ENCODE data around the gene PVRIG. TPM values are rescaled to one million over a fixed set of nuclear protein-coding genes. Genes with fewer than 3 reads are reported as not detected.
"Not testable (repeated sequence)": the region's sequence is repeated elsewhere in the genome, so short reads cannot be mapped to it uniquely, and the experiment has no call there.

The PVRIG gene
- total RNA-seq, 1 experiment from 2014 or later = 1.1 TPM

- H3K27ac ChIP-seq; BruUV-seq (replicated peaks); intact Hi-C loops (cut with micrococcal nuclease; ENCODE audit: unreplicated experiment); H3K27me3 ChIP-seq (ENCODE audit: insufficient read depth, low read depth); DNase-seq; H3K9me3 ChIP-seq (ENCODE audit: insufficient read depth, low read depth); H3K9me2 ChIP-seq (ENCODE audit: insufficient read depth); H4K20me1 ChIP-seq (ENCODE audit: insufficient read depth); H3K4me3 ChIP-seq; H2AFZ ChIP-seq; CTCF ChIA-PET; POLR2A ChIA-PET (ENCODE audit: unreplicated experiment); H3K4me2 ChIP-seq; H3K36me3 ChIP-seq (ENCODE audit: low read depth): not testable (repeated sequence)
- Histone ChIP-seq H3F3A (ENCODE audit: insufficient read depth, low read depth) (peaks cover 22% of the 10 kb centered on the region), H3K79me2 (ENCODE audit: low read depth) (peaks cover 12% of the 10 kb centered on the region), H3K4me1 (replicated peaks; ENCODE audit: insufficient read depth) (peaks cover 54% of the 10 kb centered on the region)
Observed at GRCh38 chr7:100244988-100245605, 25.3 kb downstream of the PVRIG start.

DNA sequence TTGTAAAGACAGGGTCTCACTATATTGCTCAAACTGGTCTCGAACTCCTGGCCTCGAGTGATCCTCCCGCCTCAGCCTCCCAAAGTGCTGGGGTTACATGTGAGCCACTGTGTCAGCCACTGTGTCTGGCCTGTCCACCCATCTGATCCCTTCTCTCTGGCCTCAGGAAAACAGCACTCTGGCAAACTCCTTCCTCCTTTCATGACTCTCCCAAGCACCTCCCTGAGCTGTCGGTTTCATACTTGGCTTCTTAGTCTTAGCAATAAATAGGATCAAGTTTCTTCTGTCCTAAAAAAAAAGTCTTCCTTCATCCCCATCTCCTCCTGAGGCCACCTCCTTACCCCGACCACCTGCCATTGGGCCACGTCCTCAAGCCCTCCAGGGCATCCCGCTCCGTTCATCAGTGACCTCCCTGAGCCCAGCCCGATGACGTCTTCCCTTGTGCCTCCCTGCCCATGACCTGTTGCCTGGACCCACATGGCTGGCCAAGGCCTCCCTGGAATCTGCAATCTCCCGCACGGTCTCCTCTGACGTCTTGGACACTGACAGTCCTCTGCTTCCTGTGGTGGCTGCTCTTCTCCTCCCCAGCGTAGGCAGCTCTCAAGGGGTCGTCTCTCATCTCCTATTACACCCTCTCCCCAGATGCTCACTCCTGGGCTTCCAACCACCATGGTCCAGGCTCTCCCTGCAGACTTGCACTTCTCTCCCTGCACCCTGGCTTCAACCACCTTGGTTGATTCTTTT is 26.5 kb downstream of the PVRIG start:
- Histone ChIP-seq H3K79me2 (ENCODE audit: low read depth) (peaks cover 12% of the 10 kb centered on the region), H3F3A (ENCODE audit: insufficient read depth, low read depth) (peaks cover 22% of the 10 kb centered on the region), H3K4me2 (peak overlapping the region; percentile 32), H3K4me1 (replicated peaks; ENCODE audit: insufficient read depth) (peaks cover 46% of the 10 kb centered on the region), H3K27ac (peak overlapping the region; percentile 57)
- intact Hi-C loops (cut with micrococcal nuclease; ENCODE audit: unreplicated experiment) = loop anchor here (1.0 to 2.0 kb wide), 2 partner anchors 95 to 182 kb away; partner anchors contain the start of gene ZCWPW1
- H3K9me3 ChIP-seq (ENCODE audit: insufficient read depth, low read depth); H3K27me3 ChIP-seq (ENCODE audit: insufficient read depth, low read depth); H4K20me1 ChIP-seq (ENCODE audit: insufficient read depth); H3K9me2 ChIP-seq (ENCODE audit: insufficient read depth); H3K4me3 ChIP-seq; H2AFZ ChIP-seq; H3K36me3 ChIP-seq (ENCODE audit: low read depth); BruUV-seq (replicated peaks); CTCF ChIA-PET: not testable (repeated sequence)
- peak; percentile 87 to 92 for DNase-seq
- POLR2A ChIA-PET (ENCODE audit: unreplicated experiment) = interaction anchor here (0.6 to 0.8 kb wide), 2 partner anchors 60 to 79 kb away, joined by 7 to 21 read pairs; no protein-coding TSS in a partner anchor

DNA sequence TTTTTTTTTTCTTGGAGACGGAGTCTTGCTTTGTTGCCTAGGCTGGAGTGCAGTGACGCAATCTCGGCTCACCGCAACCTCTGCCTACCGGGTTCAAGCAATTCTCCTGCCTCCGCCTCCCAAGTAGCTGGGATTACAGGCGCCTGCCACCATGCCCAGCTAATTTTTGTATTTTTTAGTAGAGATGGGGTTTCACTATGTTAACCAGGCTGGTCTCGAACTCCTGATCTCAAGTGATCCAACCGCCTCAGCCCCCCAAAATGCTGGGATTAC is 27.1 kb downstream of the PVRIG start:
- DNase-seq; H3K27me3 ChIP-seq (ENCODE audit: insufficient read depth, low read depth); H3K4me3 ChIP-seq; H3K9me3 ChIP-seq (ENCODE audit: insufficient read depth, low read depth); H3K9me2 ChIP-seq (ENCODE audit: insufficient read depth); H3K36me3 ChIP-seq (ENCODE audit: low read depth); CTCF ChIA-PET; H2AFZ ChIP-seq; H4K20me1 ChIP-seq (ENCODE audit: insufficient read depth): not testable (repeated sequence)
- BruUV-seq (replicated peaks) = TSS peak; percentile 84
- intact Hi-C loops (cut with micrococcal nuclease; ENCODE audit: unreplicated experiment) = loop anchor here (1.0 to 2.0 kb wide), 3 partner anchors 18 to 182 kb away; partner anchors contain the start of gene ZCWPW1
- Histone ChIP-seq H3K4me1 (replicated peaks; ENCODE audit: insufficient read depth) (peaks cover 46% of the 10 kb centered on the region), H3K79me2 (ENCODE audit: low read depth) (peaks cover 12% of the 10 kb centered on the region), H3K27ac (peak overlapping the region; percentile 57), H3F3A (ENCODE audit: insufficient read depth, low read depth) (peaks cover 22% of the 10 kb centered on the region), H3K4me2 (peak overlapping the region; percentile 32)
- POLR2A ChIA-PET (ENCODE audit: unreplicated experiment) = interaction anchor here (0.6 kb wide), 1 partner anchor 183 kb away, joined by 4 read pairs; no protein-coding TSS in a partner anchor

DNA sequence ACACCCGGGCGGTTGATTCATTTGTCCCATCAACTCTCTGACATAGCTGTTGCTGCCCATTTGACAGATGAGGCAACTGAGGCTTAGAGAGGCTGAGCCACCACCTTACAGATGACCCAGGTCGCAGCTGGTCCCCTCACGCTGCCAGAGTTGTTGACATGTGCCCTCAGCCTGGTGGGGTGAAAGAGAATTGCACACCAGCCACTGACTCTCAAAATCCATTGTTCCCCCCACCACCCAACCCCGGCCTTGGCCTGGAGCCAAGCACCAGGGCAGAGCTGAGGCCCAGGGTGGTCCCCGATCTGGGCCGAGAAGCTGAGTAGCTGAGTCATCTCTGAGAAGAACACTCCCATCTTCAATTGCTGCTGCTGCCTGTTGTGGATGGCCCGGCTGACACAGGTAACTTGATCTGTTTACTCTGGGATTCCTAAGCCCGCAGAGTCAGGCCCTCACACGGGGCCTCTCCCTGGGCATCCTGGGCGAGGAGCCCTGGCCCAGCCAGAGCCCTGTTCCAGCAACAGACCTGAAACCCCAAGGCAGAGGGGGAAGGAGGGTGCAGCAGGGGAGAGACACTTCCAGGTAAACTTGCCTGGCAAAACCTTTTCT is 27.5 kb downstream of the PVRIG start:
- intact Hi-C loops (cut with micrococcal nuclease; ENCODE audit: unreplicated experiment) = loop anchor here (1.0 to 2.0 kb wide), 2 partner anchors 18 to 94 kb away; no protein-coding TSS in a partner anchor
- no peaks in the 10 kb centered on the region for H4K20me1 ChIP-seq (ENCODE audit: insufficient read depth)
- H3K9me2 ChIP-seq (ENCODE audit: insufficient read depth) = no peaks in the 10 kb centered on the region
- POLR2A ChIA-PET (ENCODE audit: unreplicated experiment) = interaction anchor here (0.6 kb wide), 2 partner anchors 145 to 183 kb away, joined by 4 read pairs; no protein-coding TSS in a partner anchor
- H2AFZ ChIP-seq = no peak overlapping the region
- H3K27ac ChIP-seq = peak overlapping the region; percentile 57
- H3K4me2 ChIP-seq = peak overlapping the region; percentile 32
- H3K79me2 ChIP-seq (ENCODE audit: low read depth) = peaks cover 12% of the 10 kb centered on the region
- H3K36me3 ChIP-seq (ENCODE audit: low read depth) = no peaks in the 10 kb centered on the region
- CTCF ChIA-PET = no interaction called here
- H3K4me1 ChIP-seq (replicated peaks; ENCODE audit: insufficient read depth) = peaks cover 46% of the 10 kb centered on the region
- no peaks in the 10 kb centered on the region for H3K27me3 ChIP-seq (ENCODE audit: insufficient read depth, low read depth)
- BruUV-seq (replicated peaks) = no TSS peak
- H3K4me3 ChIP-seq = no peak overlapping the region
- H3F3A ChIP-seq (ENCODE audit: insufficient read depth, low read depth) = peaks cover 22% of the 10 kb centered on the region
- DNase-seq = peak; percentile 94 to 97
- no peaks in the 10 kb centered on the region for H3K9me3 ChIP-seq (ENCODE audit: insufficient read depth, low read depth)
- TF ChIP-seq EZH2 (IDR thresholded peaks at IDR 0.05; ENCODE audit: low read depth) = no peak
- TF ChIP-seq, protein P1, sequence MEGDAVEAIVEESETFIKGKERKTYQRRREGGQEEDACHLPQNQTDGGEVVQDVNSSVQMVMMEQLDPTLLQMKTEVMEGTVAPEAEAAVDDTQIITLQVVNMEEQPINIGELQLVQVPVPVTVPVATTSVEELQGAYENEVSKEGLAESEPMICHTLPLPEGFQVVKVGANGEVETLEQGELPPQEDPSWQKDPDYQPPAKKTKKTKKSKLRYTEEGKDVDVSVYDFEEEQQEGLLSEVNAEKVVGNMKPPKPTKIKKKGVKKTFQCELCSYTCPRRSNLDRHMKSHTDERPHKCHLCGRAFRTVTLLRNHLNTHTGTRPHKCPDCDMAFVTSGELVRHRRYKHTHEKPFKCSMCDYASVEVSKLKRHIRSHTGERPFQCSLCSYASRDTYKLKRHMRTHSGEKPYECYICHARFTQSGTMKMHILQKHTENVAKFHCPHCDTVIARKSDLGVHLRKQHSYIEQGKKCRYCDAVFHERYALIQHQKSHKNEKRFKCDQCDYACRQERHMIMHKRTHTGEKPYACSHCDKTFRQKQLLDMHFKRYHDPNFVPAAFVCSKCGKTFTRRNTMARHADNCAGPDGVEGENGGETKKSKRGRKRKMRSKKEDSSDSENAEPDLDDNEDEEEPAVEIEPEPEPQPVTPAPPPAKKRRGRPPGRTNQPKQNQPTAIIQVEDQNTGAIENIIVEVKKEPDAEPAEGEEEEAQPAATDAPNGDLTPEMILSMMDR (conservative IDR thresholded peaks at IDR 0.05) = no peak

Data from PC-9 (cell line).